OCI-M1 (cell line): Measurements from ENCODE around the gene ANKRD13A.
A peak's percentile ranks its signal among the peaks of the same experiment; 100 is the strongest.

Experiments
- DNase-seq: peaks from one replicate; lab custom pipeline; 2025; lab: John Stamatoyannopoulos, UW

The ANKRD13A gene

DNA sequence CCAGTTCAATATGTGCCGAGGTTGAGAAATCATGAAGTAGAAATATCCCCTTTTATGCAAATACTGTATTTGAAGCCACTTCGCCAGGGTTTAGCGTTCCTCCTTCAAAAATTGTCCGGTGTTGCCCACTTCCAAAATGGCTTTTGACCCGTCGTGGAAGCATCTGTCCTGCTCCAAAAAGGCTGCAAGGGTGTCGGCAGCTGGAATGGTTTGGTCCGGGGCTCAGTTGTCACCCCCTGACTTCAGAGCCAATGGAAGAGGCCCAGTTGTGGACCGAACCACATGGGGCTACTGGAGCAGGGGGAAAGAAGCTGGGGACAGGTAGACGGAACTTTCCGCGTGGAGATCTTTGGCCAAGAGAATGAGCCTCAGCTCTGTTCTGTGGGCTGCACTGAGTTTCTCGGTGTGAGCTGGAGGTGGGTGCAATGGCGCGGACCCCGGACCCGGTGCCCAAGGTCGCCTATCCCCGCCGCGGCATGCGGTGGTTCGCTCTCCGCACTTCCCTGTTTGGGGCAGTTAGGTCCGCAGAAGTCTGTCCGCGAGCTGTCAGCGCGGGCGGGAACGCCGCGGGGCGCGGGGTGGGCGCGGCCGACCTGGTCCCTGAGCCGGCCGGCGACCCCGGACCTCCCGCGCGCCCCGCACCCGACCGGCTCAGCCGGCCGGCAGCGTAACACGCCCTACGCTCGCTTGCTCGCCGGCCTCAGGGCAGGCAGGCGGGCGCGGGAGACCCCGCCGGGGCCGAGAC, at the start of gene ANKRD13A:
ANKRD13A (plus strand) TSS at position 527 of the 745 bp plus-strand sequence. CDS start 259 bp downstream, outside the sequence.
- peak; percentile 96 for DNase-seq

DNA sequence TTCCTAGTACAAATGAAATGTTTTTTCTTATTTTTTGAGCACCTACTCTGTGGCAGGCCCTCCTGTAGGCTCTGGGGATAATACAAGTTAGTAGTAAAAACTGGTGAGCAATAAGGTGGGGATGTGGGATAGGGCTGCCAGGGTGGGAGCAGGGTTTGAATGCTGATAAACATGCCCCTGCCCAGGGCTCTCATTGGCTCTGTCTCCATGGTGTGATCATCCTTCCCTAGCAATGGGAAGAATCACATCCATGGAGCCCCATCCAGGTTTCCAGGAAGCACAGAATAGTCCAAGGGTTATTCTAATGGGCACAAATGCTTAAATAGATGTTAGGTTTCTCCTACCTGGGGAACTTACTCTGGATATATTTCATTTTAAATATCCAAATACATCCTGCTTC, 48.6 kb upstream of the ANKRD13A start:
- no peak for DNase-seq

DNA sequence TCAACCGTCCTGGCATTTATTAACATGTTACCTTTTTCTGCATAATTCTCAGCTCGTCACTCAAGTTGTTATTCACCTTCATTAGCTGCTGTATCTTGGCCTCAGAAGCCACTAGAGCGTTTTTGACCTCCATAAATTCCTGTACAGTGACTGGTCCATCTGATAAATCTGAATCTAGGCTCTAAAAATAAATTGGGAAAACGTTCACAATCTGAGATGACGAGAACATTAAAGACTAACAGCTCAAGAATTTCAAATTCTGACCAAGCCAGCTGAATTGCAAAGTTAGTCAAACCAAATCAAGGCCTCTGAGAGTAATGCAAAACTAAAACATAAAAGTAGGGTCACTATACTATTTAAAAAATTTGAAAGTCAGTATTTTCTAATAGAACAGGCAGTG, 48.1 kb upstream of the ANKRD13A start:
- DNase-seq, result no peak

DNA sequence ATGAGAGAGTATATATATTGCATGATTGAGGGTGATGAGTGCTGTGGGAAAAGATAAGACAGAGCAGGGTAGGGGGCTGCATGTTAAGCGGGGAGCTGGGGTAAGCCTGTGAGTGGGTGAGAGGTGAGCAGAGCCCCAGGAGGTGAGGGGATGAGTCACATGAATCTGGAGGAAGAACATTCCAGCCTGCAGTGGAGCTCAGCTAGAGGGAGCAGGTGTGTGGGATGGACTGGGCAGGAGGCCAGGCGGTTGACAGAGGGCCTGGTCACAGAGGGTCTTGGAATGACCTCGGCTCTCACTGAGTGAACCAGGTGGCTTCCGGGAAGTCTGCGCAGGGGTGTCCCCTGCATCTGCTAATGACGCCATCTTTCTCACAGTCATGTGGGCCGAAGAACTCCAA, 47.5 kb upstream of the ANKRD13A start:
- no peak for DNase-seq

DNA sequence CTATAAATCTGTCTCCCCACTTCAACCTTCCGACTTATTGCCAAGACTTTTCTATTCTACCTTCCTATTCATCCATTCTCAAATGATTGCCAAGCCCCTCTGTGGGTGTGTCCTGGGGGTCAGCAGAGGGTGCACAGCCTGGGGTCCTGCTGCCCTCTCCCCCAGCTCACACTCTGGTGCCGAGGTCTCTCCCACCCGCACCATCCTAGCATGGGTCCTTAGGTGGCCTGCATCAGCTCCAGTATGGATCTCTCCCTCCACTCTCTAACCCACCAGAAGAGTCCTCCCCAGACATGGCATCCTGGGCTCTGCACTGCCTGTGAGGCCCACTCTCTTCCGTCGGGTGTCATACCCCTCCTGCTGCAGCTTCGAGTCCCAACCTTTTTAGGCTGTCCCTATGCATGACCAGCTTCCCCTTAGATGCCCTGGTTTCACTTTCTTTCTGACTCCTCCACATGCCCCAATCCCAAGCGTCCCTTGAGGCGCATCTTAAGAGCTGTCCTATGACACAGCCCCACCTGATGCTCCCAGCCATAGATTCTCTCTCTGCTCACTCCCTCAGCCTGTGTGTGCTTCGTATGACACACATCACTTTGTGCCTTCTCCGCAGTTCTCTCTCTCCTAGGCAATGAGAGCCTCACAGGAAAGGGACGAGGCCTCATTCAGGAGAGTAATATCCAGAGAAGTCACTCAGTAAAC, 46.9 kb upstream of the ANKRD13A start:
- no peak for DNase-seq

DNA sequence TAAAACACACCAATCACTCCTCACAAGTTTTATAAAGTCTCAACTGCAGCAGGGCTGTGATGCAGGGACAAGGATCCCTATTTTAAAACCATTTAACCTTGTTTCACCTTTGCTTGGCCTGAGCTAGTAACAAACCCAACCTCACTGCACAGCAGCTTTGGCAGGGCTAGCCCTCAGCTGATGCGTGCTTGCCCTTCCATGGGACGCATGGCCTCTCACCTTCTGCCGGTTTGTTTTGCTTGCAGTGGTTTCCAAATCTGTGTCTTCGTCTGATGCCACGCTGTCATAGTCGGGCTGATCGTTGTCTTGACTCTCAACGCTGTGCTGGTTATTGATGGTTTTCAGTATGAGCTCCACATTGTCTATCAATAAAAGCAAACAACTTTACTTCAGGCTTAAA, 46.4 kb upstream of the ANKRD13A start:
- no peak for DNase-seq

DNA sequence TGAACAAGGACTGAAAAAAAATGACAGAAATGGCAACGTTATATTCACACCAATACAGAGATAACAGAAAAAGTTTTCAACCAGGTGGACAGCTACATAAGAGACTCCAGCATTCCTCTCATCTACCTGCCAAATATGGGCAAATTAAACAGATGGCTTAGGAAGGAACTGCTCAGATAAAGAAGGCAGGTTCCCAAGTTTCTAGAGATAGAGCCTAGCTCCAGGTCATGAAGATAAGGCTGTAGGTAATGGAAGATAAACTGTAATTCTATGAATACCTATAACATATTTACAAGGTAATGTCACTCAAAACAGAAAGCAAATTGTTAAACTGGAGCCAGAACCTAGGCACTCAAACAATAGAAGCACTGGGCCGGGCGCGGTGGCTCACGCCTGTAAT, 45.6 kb upstream of the ANKRD13A start:
- no peak for DNase-seq

DNA sequence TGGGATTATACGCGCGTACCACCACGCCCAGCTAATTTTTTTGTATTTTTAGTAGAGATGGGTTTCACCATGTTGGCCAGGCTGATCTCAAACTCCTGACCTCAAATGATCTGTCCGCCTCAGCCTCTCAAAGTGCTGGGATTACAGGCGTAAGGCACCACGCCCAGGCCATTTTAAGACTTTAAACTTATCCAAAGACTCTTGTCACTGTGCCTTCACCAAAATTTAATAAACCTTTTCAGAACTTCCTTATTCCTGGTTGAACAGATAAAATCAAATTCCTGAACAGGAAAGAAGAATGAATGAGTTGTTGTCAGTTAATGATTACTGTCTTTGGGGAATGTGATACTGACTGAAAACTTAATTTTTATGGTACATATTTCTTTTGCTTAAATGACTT, 40.9 kb upstream of the ANKRD13A start:
- no peak for DNase-seq

DNA sequence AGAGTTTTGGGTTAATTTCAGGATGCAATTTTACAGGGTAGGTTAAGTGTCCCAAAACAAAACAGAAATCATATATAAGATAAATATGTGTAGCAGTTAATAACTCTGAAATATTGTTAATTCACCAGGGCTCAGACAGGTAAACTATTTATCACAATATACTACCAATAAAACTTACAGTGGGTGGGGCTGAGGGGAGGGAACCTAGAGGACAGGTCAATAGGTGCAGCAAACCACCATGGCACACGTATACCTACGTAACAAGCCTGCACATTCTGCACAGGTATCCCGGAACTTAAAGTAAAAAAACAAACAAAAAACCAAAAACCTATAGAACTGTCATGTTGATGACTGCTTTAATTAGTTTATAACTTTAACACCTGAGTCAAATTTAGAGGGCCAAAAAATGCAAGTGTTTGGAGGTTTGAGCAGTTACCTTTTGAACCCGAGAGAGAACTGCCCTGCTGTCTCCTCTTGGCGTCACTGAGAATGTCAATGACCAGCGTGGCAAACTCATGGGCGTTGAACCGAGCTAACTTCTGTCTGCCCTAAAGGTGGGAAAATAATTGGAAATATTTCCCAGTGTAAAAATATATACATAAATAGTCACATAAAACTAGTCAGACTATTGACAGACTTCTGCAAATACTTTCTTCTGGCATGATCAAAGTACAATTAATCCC, 39.7 kb upstream of the ANKRD13A start:
- no peak for DNase-seq

DNA sequence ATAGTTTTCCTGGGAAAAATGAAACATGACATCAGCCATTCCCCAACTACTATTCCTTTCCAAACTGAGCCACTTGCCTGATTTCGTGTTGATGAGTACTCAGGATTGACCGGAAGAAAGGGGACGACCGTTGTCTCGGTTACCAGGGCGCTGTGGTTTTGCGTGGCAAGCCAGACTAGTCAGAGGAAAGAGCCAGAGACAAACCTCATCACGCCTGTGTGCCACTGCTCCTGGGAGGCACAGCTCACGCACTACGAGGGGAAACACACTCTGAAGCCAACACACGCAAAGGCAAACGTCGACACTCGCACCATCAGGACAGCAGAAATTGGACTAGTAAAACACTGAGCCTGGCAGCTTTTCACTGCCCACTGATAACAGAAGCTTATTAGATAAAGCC, 38.0 kb upstream of the ANKRD13A start:
- no peak for DNase-seq

DNA sequence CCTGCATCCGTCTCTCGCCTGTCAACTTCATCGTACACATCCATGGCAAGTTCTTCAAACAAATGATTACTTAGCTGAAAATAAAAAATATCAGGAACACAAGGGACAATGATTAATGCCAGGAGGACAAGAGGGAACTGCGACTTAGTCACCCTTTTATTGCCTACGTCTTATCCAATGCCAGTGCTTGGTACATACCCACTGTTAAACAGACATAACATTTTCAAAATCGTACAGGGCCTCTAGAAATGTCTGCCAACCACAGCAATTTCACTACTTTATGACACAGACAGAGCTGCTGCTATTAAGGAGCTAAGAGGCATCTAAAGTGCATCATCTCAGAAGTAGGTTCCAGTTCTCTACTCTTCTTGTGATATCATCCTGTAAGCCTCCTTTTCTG, 37.6 kb upstream of the ANKRD13A start:
- no peak for DNase-seq

DNA sequence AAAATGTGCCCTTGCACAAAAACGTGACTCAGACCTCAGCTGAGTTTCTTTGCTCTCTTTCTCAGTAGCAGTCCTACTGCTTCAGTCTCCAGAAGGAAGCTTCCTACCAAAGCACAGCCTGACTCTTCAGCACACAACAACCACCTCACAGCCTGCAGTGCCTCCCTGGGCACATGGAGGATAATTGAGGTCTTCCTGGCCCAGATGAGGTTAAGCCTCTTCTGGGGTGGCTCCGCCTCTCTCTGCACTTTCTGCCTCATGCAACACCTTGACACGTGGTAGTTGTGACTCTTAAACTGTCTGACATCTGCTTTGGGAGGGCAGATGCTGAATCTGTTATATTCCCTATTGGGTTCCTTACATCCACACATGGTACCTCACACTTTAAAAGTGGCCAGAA, 36.8 kb upstream of the ANKRD13A start:
- no peak for DNase-seq

DNA sequence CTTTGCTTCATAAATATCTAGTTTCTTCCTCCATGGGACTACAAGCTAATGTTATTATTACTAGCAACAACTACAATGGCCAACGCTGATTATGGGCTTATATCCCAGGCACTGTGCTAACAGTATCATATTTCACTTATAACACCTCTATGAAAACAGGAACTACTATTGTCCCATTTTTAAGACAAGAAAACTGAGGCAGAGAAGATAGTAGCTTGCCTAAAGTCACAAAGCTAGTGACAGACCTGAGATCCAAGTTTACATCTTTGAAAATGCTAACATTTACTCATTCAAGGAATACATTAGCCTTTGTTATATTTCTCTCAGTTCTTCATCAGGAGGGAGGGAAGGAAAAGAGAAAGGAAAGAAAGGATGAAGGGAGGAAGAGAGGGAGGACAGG, 35.9 kb upstream of the ANKRD13A start:
- DNase-seq, result no peak

DNA sequence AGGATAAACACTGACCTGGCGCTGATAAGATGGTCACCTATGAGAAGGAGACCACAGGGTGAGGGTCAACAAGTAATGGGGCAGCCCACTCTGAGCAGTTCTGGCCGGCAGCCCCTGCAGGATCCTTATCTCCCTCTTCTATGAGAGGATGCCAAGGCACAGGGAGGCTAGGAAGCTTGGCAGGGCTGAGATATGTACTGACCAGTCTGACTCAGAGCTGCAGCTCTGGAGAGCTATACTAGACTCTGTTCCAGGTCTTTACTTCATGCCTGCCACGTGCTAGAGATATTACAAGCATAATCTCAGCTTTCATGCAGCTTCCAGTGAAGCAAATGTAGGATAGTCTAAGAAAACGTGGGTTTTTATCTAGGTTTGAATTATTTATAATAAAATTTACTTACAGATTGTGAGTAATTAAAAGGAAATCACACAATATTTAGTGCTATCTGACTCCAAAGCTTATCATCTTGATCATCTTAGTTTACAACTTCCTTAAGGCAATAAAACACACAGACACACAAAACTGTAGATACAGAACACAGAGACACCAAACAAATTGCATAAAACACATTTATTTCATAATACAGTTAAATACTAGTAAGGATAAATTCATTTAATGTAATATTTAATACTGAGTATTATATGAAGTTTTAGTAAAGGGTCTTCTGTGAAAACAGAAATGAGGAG, 35.3 kb upstream of the ANKRD13A start:
- DNase-seq, result no peak

DNA sequence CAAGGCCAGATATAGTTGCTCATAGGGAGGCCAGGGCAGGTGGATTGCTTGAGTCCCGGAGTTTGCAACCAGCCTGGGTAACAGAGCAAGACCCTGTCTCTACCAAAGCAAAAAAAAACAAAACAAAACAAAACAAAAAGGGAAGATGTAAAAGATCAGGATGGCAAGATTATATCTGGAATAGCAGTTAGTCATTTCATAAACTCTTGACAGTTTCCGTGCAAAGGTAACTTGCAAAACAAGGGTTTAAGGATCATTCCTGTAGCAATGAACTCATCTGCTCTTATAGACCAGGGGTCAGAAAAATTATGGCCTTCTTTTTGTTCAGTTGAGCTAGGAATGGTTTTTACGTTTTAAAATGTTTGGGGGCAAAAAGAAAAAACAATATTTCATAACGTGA, 32.7 kb upstream of the ANKRD13A start:
- DNase-seq, result no peak

DNA sequence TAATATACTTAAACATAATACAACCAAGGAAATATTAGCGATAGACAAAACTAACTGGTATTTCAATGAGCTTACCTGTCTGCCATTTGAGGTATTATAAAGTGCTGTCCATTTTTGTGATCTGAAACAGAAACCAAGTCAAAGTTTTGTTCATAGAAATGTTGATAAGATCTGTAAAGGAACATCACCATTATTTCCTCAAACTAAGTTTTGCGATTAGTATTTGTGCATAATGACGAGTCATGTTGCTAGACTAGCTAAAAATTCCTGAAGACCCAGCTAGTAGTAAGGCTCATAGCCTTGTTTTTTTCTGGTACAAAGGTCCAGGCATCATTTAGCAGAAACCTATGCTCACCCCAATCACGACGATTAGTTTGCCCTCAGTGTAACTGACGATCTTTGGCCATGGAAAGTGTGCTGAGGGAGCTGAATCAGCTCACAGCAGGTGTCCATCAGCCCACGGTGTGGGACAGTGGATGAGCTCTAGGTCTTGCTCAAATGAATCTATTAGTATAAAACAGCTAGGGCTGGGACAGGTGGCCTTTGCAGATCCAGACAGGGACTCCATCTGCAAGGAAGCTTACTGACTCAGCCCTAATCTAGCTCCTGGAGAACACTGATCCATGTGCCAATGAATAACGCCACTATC, 31.7 kb upstream of the ANKRD13A start:
- no peak for DNase-seq

DNA sequence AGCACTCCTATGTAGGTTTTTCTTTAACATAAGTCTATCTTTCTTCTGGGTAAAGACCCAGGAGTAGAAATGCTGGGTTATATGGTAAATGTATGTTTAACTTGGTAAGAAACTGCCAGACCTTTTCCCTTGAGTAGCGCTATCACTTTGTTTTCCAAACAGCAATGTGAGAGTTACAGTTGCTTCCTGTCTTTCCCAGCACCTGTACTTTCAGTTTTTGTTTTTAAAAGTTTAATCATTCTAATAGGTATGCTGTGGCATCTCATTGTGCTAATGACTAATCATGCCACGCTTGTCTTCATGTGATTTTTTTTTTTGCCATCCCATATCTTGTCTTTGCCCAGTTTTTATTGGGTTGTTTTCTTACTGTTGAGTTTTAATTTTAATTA, 31.2 kb upstream of the ANKRD13A start:
- DNase-seq, result no peak

DNA sequence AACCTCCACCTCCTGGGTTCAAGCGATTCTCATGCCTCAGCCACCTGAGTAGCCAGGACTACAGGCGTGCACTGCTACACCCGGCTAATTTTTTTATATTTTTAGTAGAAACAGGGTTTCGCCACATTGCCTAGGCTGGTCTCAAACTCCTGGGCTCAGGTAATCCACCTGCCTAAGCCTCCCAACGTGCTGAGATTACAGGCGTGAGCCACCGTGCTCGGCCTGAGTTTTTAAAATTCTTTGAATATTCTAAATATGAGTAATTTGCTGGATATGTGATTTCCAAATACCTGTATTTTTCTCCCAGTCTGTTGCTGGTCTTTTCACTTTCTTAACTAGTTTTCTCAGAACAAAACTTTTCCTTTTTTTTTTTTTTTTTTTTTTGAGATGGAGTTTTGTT, 30.4 kb upstream of the ANKRD13A start:
- DNase-seq, result no peak

DNA sequence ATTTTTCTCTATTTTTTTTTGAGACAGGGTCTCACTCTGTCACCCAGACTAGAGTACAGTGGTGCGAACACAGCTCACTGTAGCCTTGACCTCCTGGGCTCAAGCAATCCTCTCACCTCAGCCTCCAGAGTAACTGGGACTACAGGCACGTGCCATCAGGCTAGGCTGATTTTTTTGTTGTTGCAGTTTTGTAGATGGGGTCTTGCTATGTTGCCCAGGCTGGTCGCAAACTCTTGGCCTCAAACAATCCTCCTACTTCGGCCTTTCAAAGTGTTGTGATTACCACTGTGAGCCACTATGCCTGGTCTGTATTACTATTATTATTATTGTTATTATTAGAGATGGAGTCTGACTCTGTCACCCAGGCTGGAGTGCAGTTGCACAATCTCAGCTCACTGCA, 26.4 kb upstream of the ANKRD13A start:
- DNase-seq, result no peak

DNA sequence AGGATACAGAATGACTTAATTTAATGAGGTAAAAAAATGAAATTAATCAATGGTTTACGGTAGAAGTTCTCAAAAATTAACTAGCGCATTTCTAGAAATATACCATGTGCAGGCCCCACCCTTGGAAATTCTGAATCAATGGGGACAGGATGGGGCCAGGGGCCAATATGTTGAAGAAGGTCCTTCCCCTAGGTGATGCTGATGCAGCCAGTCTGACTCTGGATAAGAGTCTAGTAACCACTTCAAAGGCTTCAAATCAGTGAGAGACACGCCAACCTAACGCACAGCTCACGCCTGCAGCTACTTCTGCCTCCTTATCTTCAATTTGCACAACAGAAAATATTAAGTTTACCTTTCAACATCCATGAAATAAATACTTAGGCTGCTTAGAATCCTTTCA, 17.9 kb upstream of the ANKRD13A start:
- DNase-seq, result no peak

DNA sequence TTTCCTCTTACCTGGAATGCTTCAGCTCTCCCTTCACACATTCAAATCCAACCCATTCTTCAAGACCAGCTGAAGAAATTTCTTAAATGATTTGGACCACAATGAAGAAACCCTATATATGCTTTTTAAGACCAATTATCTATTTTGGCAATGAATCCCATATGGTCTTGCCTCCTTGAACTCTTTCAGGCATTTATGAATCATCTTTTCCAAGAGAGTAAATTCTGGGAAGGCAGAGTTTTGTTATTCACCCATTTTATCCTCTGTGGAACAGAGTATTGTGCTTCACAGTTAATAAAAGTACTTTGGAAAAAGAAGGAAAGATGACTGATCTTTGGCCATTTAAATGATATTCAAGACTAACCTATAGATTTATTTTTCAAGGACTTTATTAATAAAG, 17.0 kb upstream of the ANKRD13A start:
- no peak for DNase-seq
